SIG-M5 treated with dmso at 0.1 percent for 504 hours (cell line): ENCODE measurements around the gene PIK3CA.
"Not testable (repeated sequence)": the region's sequence is repeated elsewhere in the genome, so short reads cannot be mapped to it uniquely, and the experiment has no call there.

Source experiments
- DNase-seq: peaks from one replicate; lab custom pipeline; 2025; ENCODE audit not compliant: unreplicated experiment; lab: John Stamatoyannopoulos, UW

The PIK3CA gene

DNA sequence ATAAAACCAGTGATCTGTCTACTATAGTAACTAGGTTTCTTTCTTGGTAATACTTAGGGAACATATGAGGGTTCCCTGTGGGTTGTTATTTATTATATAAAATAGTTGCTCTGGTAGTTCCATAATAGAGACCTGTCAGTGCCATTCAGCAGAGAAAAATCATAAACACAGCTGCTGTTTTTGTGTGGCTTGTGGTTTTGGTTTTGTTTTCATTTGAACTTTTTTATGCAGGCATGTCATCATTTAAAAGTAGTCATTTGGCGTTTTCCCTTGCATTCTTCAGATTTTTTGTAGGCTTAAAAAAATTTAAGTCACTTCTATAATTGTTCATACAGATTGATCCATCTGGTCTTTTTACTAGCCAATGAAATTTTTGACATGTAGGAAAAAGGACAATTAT, 47.9 kb downstream of the PIK3CA start:
- no peak for DNase-seq

DNA sequence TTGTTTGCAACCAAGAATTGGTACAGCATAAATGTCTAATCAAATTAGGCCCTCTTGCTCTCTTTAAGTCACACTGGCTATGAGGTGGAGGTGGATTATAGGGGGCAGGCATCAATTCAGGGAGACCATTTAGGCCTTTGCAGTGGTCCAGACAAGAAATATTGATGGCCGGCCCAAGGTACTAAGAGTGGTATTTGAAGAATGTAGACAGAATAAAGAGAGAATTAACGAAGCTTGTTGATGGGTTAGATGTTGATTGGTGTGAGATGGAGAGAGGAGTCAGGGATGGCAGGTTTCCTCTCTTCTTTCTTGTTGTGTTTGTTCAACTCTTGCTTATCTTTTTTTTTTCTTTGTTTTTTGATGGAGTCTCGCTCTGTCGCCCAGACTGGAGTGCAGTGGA, 48.5 kb downstream of the PIK3CA start:
- DNase-seq: no peak

DNA sequence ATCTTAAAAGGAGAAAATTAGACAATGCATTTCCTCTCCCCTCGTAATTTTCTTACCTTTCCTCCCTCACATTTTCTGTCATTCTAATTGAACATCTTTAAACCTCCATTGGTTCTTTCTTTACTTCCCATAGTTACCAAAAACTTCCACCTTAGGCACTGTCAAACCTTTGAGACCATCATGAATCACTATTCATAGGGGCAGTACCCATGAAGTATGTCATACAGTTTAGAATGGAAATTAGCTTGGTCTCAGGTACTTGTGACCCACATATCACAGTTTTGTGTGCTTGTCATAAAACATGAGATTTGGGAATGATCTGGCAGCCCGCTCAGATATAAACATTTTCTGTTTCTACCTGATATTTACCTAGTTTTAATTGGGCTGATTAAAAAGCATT, 52.6 kb downstream of the PIK3CA start:
- no peak for DNase-seq

DNA sequence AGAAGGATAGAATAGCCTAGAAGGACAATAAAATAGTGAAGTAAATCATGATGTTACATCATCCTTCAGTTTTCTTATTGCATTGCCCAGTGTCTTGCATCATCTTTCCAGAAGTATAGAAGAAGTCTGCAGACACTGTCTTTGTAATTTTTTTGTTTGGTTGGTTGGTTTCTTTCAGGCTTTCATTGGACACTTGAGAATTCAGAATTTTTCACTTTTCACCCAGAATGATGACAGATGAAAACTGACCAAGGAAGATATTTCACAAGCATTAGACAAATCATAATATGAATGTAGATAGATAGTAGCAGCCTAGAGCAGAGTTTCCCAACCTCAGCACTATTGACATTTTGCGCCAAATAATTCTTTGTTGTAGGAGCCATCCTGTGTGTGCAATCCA, 67.4 kb downstream of the PIK3CA start:
- DNase-seq: not testable (repeated sequence)

DNA sequence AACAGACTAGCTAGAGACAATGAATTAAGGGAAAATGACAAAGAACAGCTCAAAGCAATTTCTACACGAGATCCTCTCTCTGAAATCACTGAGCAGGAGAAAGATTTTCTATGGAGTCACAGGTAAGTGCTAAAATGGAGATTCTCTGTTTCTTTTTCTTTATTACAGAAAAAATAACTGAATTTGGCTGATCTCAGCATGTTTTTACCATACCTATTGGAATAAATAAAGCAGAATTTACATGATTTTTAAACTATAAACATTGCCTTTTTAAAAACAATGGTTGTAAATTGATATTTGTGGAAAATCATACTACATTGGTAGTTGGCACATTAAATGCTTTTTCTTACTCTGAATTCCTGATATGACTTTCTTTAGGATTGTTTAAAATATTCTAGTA, 70.1 kb downstream of the PIK3CA start:
- DNase-seq: not testable (repeated sequence)

DNA sequence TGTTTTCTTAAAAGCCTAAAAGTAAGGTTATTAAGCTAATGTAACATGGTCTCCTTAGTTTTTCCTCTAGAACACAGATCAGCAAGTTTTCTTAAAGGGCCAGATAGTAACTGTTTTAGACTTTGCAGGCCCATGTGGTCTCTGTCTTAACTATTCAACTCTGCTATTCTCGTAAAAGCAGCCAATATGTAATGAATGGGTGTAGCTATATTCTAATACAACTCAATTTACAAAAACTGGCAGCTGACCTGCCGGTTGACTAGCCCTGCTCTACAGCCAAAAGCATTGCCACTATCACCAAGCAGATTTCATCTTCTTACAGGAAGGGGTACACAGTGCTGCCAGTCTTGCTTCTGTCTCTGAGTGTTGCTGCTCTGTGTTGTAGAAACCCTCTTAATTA, 75.4 kb downstream of the PIK3CA start:
- DNase-seq: no peak

DNA sequence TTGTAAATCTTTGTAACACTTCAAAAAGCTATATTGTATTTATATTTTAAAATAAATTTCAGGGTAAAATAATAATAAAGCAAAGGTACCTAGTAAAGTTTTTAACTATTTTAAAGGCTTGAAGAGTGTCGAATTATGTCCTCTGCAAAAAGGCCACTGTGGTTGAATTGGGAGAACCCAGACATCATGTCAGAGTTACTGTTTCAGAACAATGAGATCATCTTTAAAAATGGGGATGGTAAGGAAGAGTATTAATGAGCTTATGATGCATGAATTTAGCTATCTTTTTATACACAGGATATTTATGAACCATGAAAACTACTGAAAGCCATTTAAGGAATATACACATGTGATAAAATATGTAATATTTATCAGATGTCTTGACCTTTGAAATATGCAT, 76.4 kb downstream of the PIK3CA start:
- DNase-seq: no peak

DNA sequence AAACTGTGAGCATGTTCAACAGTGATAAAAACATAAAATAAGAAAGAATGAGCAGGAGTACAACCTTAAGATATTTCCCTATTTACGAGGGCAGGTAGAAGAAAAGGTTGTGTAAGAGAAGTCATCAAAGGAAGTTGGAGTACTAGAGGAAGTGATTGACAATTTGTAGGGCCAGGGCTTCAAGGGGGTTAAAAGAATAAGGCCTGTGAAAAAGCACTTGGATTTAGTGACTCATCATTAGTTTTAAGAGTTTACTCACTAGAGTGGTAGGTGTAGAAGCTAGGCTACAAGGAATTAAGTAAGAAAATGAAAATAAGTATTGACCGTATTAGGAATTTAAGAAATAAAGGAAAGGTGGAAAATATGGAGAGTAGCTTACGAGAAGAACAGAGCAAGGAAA, 79.2 kb downstream of the PIK3CA start:
- no peak for DNase-seq

DNA sequence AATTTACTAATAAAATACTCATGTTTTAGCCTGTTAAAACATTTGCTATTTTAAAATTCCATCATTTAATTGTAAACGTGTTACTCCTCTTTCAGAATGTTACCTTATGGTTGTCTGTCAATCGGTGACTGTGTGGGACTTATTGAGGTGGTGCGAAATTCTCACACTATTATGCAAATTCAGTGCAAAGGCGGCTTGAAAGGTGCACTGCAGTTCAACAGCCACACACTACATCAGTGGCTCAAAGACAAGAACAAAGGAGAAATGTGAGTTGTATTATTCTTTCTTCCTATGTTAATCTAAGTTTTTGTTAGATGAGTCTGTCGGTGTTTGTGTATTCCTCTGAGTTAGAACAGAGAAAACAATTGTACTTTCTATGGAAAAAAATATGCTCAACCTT, 81.0 kb downstream of the PIK3CA start:
- no peak for DNase-seq

DNA sequence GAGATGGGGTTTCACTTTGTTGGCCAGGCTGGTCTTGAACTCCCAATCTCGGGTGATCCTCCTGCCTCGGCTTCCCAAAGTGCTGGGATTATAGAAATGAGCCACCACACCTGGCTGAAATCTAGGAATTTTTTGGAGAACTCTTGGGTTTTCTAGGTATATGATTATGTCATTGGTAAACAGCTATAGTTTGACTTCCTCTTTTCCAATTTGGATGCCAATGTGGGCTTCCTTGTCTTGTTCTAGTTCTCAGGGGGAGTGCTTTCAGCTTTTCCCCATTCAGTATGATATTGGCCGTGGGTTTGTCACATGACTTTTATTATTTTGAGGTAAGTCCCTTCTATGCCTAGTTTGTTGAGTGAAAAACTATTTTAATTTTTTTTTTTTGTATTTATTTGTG, 84.9 kb downstream of the PIK3CA start:
- DNase-seq: peak; percentile 13

DNA sequence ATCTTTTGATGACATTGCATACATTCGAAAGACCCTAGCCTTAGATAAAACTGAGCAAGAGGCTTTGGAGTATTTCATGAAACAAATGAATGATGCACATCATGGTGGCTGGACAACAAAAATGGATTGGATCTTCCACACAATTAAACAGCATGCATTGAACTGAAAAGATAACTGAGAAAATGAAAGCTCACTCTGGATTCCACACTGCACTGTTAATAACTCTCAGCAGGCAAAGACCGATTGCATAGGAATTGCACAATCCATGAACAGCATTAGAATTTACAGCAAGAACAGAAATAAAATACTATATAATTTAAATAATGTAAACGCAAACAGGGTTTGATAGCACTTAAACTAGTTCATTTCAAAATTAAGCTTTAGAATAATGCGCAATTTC, 86.0 kb downstream of the PIK3CA start:
- no peak for DNase-seq

DNA sequence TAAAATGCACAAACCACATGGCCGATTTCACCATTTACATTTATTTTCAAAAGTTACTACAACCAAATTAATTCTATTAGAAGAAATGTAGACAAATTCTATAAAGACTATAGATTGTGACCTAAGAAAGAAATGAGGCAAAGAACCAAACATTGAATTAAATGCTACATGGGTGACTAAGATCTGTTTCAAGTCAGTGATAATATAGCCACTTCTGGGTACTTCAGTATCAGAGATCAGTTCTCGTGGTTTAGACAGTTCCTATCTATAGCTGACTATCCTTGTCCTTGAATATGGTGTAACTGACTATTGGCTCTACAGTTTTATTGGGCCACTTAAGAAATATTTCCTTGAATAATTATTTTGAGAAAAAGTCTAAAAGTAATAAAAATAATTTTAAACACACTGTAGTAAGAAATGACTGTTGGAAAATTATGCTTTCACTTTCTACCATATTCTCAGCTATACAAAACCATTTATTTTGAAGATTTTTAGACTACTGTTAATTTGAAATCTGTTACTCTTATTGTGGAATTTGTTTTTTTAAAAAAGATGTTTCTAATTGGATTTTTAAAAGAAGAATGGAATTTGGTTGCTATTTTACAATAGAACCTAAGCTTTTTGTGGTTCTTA, 88.6 kb downstream of the PIK3CA start:
- peak; percentile 27 for DNase-seq

DNA sequence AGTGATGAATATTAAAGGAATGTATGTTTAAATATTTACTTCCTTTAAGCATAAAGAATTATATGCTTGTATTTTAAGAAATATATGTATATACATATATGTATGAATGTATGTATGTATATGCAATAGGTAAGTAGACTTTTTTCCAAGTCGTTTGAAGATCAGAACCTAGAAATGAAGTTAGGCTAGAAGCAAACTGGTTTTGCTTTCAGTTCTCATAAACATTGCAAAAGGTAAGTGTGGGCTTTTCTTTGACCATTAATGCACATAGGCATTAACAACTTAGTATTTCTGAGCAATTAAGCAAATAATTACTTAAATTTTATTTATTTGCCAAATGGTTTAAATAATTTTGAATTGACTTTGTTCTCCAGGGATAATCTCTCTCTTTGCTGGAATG, 92.1 kb downstream of the PIK3CA start:
- not testable (repeated sequence) for DNase-seq

DNA sequence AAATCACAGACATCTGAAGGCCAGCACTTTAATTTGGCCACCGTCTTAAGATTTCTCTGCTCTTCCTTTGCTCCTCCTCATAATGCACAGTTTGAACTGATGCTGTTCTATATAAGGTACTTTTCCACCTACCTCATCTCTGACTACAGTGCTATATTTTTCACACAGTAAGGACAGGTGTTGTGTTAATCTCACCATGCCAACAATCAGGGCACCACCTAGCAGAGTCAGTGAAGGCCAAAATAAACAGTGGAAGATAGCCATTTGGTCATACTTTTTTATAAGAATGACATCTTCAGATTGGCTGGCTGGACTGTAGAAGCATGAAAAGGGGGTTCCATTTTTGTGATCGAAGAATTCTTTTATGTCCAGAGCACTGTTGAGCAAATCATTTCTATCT, 94.7 kb downstream of the PIK3CA start:
- DNase-seq: not testable (repeated sequence)

DNA sequence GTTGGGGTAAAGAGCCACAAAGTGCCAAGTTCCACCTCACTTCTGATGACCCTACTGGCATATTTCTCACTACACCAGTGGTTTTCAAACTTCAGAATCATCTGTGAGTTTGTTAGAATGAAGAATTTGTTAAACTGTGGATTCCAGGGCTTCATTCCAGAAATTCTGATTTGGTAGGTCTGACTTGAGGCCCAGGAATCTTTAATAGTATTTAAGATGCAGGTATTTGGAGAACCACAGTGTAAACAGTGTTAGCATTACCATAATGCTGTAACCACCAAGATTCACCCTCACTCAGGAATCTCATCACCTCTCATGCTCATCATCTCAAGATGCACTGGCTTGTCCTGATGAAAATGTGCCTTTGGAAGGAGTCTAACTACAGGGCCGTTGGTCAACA, 96.7 kb downstream of the PIK3CA start:
- DNase-seq: no peak

DNA sequence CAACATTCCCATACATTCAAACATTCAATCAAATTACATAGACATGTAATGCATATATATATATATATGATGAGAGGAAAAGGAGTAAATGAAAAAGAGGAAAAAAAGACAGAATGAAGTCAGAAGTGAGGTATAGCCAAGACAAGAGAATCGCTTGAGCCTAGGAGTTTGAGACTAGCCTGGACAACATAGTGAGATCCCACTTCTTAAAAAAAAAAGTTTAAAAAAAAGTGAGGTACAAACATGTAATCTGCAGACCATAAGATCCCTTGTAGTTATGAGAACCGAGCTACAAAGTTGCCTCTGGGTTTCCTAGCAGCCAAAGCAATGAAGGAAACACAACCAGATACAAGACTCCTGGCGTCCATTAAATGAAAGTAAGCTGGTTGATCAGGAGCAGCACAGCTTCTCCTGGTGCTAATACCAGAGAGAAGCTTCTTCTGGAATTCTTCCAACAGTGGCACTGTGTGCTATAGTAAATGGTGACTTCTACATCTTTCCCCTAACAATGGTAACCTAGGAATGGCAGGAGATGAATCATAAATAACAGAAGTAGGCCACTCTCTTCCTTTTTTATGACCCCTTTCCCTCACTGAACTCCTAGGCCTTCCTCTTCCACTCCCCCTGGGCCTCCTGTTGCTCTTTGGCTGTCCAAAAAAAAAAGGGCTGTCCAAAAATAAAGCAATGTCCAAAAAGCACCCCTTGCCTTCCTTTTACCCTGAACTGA, 99.3 kb downstream of the PIK3CA start:
- DNase-seq: peak; percentile 39

DNA sequence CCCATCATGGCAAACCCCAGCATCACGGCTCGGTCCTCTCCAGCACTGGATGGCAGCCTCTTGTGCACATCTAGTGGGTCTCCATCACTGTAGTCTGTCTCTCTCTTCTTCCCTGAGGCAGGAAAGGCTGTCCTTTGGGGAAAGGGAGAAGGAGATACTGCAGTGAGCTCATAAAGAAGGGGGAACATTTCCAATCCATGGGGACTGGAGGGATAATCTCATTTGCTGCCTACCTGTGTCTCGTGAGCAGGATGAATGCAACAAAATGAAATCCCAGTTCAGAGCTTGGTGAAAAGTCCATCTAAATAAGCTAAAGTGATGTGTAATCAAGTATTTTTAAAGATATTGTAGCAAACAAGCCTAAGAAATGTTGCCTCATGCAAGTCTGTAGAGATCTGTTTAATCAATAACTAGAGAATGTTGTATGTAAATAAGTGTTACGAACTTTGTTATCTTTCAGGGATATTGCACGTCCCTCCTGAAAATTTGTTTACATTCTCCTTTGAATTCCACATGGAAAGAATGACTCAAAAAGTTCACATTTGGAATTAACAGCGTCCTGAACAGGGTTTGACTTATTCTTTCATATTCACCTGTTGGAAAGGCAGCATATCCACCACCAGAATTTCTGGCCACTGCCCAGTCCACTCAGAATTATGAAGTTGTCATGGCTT, 102.8 kb downstream of the PIK3CA start, which contains the start of gene KCNMB3:
Gene KCNMB3, minus strand, starts transcription at position 312 of the 674 bp plus-strand sequence. Its CDS starts 124 bp downstream, at position 188.
- no peak for DNase-seq

DNA sequence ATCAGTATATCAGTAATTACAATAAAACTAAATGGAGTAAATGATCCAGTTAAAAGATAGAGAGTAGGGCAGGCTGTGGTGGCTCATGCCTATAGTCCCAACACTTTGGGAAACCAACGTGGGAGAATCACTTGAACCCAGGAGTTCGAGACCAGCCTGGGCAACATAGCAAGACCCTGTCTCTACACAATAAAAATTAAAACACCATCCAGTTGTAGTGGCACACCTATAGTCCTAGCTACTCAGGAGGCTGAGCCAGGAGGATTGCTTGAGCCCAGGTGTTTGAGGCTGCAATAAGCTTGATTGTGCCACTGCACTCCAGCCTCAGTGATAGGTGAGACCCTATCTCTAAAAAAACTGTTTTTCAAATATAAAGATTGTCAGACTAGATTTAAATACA, 108.7 kb downstream of the PIK3CA start:
- DNase-seq: no peak

DNA sequence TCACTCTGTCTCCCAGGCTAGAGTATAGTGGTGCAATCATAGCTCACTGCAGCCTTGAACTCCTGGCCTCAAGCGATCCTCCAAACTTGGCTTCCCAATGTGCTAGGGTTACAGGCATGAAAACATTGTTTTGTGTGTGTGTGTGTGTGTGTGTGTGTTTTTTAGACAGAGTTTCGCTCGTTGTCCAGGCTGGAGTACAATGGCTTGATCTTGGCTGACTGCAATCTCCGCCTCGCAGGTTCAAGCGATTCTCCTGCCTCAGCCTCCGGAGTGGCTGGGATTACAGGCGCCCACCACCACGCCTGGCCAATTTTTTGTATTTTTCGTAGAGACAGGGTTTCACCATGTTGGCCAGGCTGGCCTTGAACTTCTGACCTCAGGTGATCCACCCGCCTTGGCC, 109.6 kb downstream of the PIK3CA start:
- not testable (repeated sequence) for DNase-seq

DNA sequence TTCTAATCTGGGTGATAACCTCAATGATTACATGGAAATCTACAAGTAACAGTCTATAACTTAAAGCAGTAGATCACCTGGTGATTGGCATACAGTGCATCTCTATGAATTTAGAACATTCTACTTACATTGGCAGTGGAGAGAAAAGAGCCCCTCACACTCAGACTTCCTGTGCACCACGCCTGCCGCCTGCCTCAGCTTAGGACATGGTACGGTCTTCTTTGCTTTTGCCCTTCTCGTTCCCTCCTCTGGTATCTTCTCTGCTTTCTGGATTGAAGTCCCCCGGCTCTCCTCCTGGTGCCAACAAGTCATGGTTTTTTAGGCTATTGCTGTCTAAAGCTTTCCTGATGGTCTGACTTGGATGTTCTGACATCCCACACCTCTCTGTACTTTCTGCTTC, 110.7 kb downstream of the PIK3CA start:
- DNase-seq: no peak

DNA sequence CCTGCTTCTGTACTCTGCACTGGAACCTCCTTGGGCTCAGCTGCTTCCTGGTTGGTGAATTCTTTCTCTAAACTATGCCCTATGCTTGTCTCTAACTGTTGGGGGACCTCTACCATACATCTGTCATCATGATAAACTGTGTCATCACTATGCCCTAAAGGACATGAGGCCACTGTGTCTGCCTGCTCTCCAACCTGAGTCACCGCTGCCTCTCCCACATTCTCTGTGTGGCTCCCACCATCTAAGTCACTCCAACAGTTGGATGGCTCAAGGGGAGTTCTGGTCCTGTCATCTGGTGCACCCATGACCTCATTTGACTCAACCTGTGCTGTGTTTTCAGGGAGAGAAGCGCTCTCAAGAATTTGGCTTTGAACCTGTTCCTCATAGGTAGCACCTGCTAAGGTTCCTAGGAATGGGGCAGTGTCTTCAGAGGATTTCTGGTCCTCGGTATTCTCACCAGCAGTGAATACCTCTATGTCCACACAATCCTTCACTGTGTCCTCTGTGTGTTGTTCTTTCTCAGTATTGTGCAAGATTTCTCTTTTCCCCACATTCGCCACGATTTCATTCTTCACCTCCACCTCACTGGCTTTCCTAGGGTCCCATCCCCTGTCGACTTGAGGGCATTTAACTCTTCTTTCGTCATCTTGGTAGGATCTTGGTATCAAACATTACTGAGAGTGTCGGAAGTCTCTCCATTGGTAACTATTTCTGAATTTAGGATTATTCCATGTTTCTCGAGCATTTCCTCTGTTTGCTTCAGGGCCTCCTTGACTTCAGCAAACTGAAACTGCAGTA, 112.0 kb downstream of the PIK3CA start:
- not testable (repeated sequence) for DNase-seq
